GM20000 (cell line): ENCODE measurements around the gene CCNY.

Source experiments
- DNase-seq: peaks from one replicate; pipeline ENCODE4 v3.0.0; 2012; ENCODE audit warnings: low spot score
- TF ChIP-seq, protein P1 (sequence below): IDR thresholded peaks from 2 replicates; pipeline ENCODE4 v1.5.1; 2012; ENCODE audit warnings: mild to moderate bottlenecking, control low read depth; ENCODE audit errors: extremely low read depth, missing control alignments

The CCNY gene

DNA sequence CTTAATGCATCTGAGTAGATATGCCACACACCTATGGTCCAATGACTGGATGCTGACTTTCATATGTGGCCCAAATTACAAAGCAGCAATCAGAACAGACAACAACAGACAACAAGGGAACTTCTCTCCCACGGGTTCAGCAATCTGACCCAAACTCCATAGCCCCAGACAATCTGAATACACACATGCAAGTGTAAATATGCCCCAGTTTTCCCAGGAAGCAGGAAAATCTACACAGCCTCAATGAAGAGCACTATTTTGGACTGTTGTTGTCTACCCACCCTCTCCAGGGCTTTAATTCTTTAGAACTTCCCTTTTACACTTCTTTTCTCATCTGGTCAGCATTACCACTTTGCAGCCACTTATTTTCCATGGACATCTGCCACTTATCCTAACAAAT is 2.0 kb upstream of the CCNY start:
- no peak for DNase-seq

GRCh38 chr10:35335133-35336083 is 901 bp upstream of the CCNY start:
- TF ChIP-seq, protein P1, sequence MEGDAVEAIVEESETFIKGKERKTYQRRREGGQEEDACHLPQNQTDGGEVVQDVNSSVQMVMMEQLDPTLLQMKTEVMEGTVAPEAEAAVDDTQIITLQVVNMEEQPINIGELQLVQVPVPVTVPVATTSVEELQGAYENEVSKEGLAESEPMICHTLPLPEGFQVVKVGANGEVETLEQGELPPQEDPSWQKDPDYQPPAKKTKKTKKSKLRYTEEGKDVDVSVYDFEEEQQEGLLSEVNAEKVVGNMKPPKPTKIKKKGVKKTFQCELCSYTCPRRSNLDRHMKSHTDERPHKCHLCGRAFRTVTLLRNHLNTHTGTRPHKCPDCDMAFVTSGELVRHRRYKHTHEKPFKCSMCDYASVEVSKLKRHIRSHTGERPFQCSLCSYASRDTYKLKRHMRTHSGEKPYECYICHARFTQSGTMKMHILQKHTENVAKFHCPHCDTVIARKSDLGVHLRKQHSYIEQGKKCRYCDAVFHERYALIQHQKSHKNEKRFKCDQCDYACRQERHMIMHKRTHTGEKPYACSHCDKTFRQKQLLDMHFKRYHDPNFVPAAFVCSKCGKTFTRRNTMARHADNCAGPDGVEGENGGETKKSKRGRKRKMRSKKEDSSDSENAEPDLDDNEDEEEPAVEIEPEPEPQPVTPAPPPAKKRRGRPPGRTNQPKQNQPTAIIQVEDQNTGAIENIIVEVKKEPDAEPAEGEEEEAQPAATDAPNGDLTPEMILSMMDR, result no peak
- no peak for DNase-seq

More for the DNA sequence above, 2.0 kb upstream of the CCNY start:
- TF ChIP-seq, protein P1, result no peak

- TF ChIP-seq, protein P1, result no peak
- peak; percentile 64 for DNase-seq
Observed at GRCh38 chr10:35336921-35337823, 863 bp downstream of the CCNY start.

DNA sequence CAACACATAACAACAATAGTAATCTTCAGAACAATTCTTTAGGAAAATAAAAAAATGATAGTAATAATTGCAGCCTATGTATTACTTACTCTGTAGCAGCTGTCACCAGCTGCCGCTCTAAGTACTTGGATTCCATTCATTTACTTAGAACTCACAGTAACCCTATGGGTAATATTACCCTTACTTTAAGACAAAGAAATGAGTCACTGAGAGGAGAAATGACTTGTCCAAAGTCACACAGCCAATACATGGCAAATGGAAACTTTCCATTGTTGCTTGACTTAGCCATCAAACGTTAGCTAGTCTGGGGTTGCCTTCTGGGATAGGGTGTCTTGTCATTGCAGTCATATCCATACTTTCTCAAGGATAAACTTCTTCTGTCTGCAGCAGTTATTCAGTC is 3.6 kb downstream of the CCNY start:
- TF ChIP-seq, protein P1, result no peak
- DNase-seq, result peak; percentile 39

DNA sequence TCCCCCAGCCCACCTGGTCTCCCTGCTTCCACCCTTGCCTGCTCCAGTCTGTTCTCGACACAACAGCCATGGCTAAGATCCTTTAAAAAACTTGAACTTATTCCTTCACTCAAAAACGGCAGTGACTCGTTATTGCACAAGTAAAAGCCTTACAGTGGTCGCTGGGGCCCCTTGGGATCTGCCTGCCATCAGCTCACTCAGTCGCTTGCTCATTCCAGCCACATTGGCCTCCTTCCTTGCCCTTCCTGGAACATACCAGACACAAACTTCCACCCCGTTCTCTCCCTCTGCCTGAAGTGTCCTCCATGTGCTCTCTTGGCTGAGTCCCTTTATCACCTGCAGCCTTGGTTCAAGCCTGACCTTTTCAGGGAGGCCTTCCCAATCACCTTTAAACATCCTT is 4.7 kb downstream of the CCNY start:
- TF ChIP-seq, protein P1, result no peak
- DNase-seq, result no peak

DNA sequence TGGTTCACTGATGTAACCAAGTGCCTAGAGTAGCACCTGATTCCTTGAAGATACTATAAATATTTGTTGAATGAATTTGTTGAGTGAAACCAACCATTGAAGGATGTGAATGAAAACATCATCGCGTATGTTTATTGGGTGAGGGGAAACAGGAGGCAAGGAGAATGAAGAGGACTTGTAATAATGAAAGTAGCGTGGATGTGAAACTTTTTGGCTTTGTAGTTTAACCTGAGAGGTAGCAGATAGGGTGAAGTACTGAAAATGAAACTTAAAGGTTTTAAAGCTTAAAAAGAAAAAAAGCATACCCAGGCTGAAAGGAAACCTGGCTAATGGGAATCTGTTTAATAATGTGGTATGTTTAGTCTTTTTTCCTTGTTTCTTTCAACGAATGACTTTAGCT is 5.2 kb downstream of the CCNY start:
- TF ChIP-seq, protein P1, result no peak
- DNase-seq, result peak; percentile 79

- TF ChIP-seq, protein P1, result no peak
- DNase-seq, result no peak
Observed at GRCh38 chr10:35342183-35342753, 6.0 kb downstream of the CCNY start.
